KBM-7 (cell line): ENCODE data around the gene HLA-DOA.

Experiments used
- DNase-seq: peaks from one replicate; pipeline ENCODE4 v3.0.0-alpha.2; 2015
- in situ Hi-C: fragments of 300-500 bp; cut with MboI; formaldehyde crosslinking; loops from 2 replicates; pipeline ENCODE4 v1.14.3; 2020; ENCODE audit warnings: low sequenced_read_pairs, low pct_unique_long_range_greater_than_20kb, mixed read lengths

HLA-DOA gene

GRCh38 chr6:33008944-33009861 is at the start of gene HLA-DOA:
TSS of gene HLA-DOA (minus strand) at chr6:33009591.
- DNase-seq: peak; percentile 40
- in situ Hi-C loops: no loop called here

DNA sequence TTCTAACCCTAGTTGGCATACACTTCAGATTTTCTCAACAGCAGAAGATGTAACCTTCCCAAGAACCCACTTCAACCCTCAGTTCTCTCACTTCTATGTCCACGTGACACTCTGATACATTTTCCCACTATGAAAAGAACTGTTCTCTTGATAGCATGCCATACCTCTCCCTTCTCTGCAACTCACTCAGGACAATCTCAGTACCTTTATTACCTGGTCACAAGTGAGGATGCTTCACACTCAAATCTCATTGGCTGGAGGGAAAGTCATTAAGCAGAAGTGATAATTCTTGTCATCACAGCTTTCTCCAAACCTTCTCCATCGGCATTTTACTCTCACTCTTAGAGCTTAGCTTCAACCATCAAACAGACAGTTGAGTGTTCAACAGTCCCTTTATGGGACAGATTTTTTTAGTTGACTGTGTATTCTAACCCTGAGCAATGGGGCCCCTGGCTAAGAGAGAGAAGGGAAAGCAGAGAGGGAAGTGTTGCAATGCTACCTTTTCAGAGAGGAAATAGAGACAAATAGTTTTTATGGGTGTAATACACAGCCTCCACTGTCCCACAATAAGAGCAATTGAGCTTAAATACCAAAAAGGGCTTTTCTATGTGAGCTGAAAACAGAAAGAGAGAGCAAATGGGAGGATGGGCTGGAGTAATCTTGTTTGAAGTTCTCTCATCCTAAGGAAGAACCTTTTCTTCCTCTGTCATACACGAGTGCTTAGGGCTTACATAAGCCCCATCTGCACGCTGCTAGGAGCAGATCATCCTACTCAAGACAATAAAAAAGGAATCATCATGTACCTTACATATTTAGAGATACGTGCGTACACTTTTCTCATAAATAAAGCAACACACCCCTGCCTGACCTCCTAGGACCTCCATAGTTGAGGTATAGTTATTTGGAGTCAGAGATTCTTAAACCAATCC is 48.1 kb upstream of the HLA-DOA start:
- no peak for DNase-seq
- in situ Hi-C loops: no loop called here

- in situ Hi-C loops: no loop called here
- no peak for DNase-seq
Measured at GRCh38 chr6:33053230-33053629, 43.8 kb upstream of the HLA-DOA start.

GRCh38 chr6:33052627-33053026 is 43.2 kb upstream of the HLA-DOA start:
- DNase-seq: no peak

DNA sequence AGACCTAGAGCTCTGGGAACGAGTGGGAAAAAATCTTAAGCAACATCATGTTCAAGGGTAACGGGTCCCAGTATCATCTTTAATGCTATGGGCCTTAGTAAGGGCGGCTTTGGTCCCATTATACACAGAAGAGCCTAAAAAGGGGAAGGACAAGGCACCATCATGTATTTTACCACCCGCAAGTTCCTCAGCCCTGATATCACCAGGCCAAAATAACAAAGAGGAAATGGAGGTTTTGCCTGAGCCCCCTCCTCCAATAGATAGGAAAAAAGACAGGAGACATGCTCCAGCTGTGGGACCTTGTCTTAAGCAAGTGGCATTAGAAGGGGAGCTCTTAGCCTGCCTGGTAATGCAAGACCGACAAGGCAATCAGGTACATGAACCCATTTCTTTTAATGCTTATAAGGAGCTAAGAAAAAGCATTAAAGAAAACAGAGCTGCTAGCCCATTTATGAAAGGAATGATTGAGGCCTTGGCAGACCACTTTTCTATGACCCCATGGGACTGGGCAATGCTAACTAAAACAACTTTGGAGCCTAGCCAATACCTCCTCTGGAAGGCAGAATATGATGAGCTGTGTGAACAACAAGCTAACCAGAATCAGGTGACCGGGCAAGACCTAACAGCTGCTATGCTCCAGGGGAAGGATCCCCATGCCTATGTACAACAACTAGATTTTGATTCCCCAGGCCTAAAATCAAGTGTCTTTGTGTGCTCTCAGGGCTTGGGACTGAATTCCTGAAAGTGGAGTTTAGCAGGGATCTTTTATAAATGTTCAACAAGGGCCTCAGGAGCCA is 40.8 kb upstream of the HLA-DOA start:
- DNase-seq: peak; percentile 63

More at GRCh38 chr6:33052627-33053026, 43.2 kb upstream of the HLA-DOA start:
- in situ Hi-C loops: no loop called here

DNA sequence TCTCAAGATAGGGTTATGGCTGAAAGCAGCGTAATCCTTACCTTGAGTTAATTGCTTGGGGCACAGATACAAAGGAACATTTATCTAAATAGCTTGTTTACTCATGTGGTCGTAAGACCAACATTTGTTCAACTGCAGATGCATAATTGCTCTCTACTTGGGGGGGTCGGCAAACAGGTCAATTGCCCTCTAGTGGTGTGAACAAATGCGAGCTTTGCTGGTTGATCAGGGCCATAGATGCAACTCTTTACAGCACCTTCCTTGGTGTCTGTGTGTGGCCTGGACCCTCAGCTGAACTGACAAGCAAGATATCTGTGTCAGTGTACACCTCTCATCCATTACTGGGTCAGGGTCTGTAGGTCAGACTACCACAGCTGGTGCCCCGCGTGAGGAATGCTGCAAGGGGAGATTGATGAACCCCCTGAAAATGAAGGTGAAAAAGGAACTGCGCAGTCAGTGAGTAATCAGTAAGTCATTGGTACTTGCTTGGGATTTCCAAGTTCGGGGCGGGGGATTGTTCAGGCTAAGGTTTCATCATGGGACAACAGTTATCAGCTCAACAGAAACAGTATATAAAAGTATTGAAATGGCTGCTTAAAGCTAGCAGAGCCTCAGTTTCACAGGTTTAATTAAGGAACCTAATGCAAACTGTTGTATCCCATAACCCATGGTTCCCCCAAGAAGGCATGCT is 40.1 kb upstream of the HLA-DOA start:
- in situ Hi-C loops: no loop called here
- DNase-seq: no peak

More for the DNA sequence above, 40.8 kb upstream of the HLA-DOA start:
- in situ Hi-C loops: no loop called here

DNA sequence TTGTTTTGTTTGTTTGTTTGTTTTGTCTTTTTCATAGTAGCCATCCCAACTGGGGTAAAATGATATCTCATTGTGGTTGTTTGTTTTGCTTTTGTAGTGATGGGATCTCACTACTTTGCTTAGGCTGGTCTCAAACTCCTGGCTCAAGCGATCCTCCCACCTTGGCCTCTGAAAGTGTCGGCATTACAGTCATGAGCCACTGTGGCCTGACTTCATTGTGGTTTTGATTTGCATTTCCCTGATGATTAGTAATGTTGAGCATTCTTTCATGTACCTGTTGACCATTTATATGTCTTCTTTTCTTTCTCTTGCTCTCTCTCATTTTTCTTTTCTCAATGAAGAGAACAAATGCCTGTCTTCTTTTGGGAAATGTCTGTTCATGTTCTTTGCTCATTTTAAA is 30.8 kb upstream of the HLA-DOA start:
- no peak for DNase-seq
- in situ Hi-C loops: no loop called here

DNA sequence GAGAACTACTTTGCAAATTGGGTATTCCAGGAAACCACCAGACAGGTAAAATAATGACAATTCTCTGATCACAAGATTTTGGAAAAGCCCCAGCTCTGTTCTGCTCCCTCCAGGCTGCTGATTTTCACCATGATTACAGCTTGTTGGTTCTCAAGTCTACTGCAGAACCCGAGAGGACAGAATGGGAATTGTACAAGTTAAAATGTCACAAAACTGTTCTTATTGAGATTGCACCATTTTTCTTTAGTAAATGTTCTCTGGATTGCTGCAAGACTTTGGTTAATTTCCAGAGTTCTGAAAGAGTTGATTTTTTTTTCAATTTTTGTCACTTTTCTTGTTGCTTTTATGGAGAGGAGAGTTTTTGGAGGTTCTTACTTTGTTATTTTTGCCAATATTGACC is 27.1 kb upstream of the HLA-DOA start:
- in situ Hi-C loops: no loop called here
- DNase-seq: no peak

- no peak for DNase-seq
- in situ Hi-C loops: no loop called here
Measured at GRCh38 chr6:33034554-33034953, 25.2 kb upstream of the HLA-DOA start.

GRCh38 chr6:33030245-33030644 is 20.9 kb upstream of the HLA-DOA start:
- in situ Hi-C loops: no loop called here
- DNase-seq: no peak

DNA sequence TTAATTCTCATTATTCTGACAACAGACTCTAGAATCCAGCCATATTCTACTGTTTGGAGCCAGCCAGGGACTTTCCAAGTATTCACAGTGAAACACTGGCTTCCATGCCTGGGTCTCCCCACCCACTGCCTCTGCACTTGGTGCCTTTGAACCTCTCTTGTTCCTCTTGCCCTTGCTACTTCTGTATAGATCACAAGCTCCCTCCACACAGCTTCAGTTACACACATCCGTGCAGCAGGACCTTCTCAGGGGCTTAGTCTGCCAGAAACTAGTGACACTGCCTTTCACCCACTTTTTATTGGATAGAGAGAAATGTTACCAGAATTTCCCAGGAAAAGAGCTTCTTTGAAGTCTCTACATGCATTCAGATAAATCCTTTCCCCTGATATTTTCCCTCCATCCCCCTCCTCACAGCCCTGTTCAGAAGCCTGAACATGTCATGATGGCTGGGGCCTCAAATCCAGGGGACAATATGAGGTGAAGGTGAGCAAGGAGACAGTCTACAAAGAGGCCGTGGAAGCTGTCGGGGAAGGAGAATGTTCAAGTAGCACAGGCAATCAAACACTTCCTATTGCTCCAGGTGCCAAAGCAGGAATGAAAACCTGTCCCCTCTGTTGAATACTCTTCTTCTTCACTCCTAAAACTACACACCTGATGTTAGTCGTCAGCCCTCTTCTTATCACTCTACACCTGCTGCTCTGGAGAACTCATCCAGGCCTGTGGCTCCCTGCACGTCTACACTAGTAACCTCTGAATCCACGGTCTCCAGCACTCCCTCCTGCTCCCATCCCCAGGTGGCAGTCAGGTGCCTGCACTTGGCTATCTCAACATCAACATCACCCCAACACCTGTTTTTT is 20.2 kb upstream of the HLA-DOA start:
- in situ Hi-C loops: no loop called here
- peak; percentile 52 for DNase-seq

DNA sequence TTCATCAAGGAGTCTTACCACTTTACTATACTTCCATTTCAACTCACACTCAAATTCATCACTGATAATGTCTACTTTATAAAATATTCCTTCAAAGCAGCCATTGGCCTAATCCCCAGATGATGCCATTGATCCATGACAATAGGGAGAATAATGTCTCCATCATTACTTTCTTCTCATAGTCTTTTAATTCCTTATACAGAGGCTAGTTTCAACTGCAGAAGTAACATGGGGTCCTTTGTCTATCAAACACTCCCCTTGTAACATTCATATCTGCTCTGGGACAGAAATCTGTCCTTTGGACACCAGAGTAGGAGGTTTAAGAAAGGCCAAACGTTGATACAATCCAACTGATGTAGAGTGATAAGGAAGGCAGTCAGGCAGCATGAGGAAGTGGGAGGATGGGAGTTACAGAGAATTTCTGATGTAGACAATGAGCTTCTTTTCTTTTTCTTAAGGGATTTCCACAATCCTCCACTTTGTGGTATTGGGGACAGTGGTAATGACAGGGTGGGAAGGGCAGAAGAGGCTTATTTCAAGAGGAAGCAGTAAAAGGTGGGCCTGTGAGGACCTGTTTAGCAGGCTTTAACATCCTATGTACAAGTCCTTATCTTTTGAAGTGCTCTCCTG is 18.9 kb upstream of the HLA-DOA start:
- peak; percentile 30 for DNase-seq
- in situ Hi-C loops: no loop called here

- in situ Hi-C loops: no loop called here
- DNase-seq: no peak
Measured at GRCh38 chr6:33024521-33024920, 15.1 kb upstream of the HLA-DOA start.

DNA sequence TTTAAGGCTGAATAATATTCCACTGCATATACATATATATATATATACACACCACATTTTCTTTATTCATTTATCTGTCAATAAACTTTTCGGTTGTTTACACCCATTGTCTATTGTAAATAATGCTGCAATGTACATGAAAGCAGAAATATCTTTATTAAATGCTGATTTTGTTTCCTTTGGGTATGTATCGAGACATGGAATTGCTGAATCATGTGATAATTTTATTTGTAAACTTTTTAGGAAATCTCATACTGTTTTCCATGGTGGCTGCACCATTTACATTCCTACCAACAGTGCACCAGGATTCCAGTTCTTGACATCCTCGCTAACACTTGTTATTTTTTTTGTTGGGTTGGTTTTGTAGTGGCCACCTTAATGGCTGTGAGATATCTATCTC is 14.1 kb upstream of the HLA-DOA start:
- DNase-seq: no peak
- in situ Hi-C loops: no loop called here

DNA sequence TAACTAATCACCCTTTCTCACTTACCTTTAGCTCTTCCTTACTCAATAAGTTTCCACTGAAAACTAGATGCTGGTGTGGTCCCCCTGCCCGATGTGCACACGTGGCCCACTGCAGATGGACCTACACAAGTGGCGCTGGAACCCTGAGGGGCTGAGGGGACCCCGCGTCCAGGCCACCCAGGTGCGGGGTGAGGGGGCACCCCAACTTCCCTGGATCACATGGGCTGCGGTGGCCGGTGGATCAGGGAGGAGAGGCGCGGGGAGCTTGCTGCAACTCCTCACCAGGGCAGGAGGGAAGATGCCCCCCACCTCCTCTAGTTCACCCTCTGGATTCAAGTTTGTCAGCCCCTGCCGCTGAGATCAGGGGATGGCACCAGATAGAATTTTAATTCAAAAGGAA is 12.5 kb upstream of the HLA-DOA start:
- no peak for DNase-seq
- in situ Hi-C loops: no loop called here

- in situ Hi-C loops: no loop called here
- no peak for DNase-seq
Measured at GRCh38 chr6:33019372-33019771, 10.0 kb upstream of the HLA-DOA start.

GRCh38 chr6:33018904-33019303 is 9.5 kb upstream of the HLA-DOA start:
- DNase-seq: peak; percentile 53
- in situ Hi-C loops: no loop called here
